Thyroid gland (tissue), 4 donors: Measurements from ENCODE around the gene CELF5.

Source experiments
- POLR2A ChIP-seq, 2 donors: fragments of 450-650 bp; IDR thresholded peaks; one replicate each; pipeline ENCODE4 v1.6.1; 2017; ENCODE audit warnings: antibody characterized with exemption in 2 of 2, mild to moderate bottlenecking in 2 of 2, moderate library complexity in 1 of 2
- TF ChIP-seq, protein P1 (sequence below), 6 experiments: fragments of 200-600 bp in 3 of 6; fragments of 450-650 bp in 3 of 6; sonication (generic) in 3 of 6; IDR thresholded peaks; one replicate each; pipeline ENCODE4 v1.5.1; 2016 to 2019; ENCODE audit warnings: antibody characterized with exemption in 6 of 6, mild to moderate bottlenecking in 2 of 6, inconsistent platforms in 1 of 6, moderate library complexity in 1 of 6

DNA sequence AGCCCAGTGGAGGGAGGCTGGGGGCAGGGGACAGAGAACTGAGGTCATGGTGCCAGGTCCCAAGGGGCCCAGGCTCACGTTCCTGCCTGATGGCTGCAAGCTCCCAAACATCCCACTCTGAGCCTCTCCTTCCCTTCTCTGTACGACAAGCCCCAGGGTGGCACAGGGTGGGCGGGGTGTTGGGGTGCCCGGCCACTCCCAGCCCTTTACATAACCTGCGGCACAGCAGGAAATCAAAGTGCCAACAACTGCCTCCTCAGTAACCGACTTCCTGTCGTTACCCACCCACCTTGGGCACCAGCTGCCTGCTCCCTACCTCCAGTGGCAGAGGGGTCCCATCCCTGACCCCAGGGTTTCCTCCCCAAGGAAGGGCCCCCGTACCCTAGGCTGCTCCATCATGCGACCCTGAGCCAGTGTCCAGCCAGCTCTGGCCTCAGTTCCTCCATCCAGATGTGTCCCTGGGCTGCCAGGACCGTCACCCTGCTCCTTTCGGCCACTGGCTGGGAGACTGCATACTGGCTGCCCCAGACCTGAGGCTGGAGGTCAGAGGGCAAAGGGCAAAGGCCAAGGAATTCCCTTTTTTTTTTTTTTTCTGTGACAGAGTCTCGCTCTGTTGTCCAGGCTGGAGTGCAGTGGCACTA lies 114.2 kb downstream of the CELF5 start:
- TF ChIP-seq, protein P1, sequence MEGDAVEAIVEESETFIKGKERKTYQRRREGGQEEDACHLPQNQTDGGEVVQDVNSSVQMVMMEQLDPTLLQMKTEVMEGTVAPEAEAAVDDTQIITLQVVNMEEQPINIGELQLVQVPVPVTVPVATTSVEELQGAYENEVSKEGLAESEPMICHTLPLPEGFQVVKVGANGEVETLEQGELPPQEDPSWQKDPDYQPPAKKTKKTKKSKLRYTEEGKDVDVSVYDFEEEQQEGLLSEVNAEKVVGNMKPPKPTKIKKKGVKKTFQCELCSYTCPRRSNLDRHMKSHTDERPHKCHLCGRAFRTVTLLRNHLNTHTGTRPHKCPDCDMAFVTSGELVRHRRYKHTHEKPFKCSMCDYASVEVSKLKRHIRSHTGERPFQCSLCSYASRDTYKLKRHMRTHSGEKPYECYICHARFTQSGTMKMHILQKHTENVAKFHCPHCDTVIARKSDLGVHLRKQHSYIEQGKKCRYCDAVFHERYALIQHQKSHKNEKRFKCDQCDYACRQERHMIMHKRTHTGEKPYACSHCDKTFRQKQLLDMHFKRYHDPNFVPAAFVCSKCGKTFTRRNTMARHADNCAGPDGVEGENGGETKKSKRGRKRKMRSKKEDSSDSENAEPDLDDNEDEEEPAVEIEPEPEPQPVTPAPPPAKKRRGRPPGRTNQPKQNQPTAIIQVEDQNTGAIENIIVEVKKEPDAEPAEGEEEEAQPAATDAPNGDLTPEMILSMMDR (IDR thresholded peaks at IDR 0.05), result no peak
- TF ChIP-seq POLR2A (IDR thresholded peaks at IDR 0.05), result peak in 1 of 2 donors; percentile 45
